SK-N-SH (cell line): ENCODE results near the gene GNE. TPM values are rescaled to one million over a fixed set of nuclear protein-coding genes. Genes with fewer than 3 reads are reported as not detected.

Experiments used
- CTCF ChIA-PET: fragments of 300-600, 350-600 bp; formaldehyde crosslinking; extraction: SDS; loops from one replicate; lab custom pipeline; 2021; lab: Yijun Ruan, JAX
- POLR2A ChIA-PET: fragments of 350-600 bp; sonication (Branson Sonifier 250); formaldehyde crosslinking; extraction: SDS; loops from one replicate; lab custom pipeline; 2020; ENCODE audit warnings: antibody characterized with exemption, inconsistent platforms; lab: Yijun Ruan, JAX
- DNase-seq: peaks from one replicate; pipeline ENCODE4 v3.0.0; 2012
- H2AFZ ChIP-seq: fragments of 200-600 bp; sonication (generic); 2 replicates; pipeline ENCODE4 v1.8.1; 2016; ENCODE audit warnings: antibody characterized with exemption, mild to moderate bottlenecking, low read depth
- H3F3A ChIP-seq: fragments of 200-600 bp; sonication (generic); replicated peaks from 2 replicates; pipeline ENCODE3; 2016; ENCODE audit warnings: antibody characterized with exemption, mild to moderate bottlenecking; ENCODE audit not compliant: insufficient read depth
- H3K27ac ChIP-seq, 2 experiments: fragments of 200-500 bp in 1 of 2; fragments of 200-600 bp in 1 of 2; sonication (Bioruptor generic) in 1 of 2; sonication (generic), shearing (Covaris generic) in 1 of 2; 2 replicates each; pipeline versions ENCODE4 v1.5.1 to v1.6.1; 2014 to 2016; ENCODE audit warnings: low read depth in 2 of 2, inconsistent platforms in 1 of 2, low read length in 1 of 2, mild to moderate bottlenecking in 1 of 2, mixed read lengths in 1 of 2
- H3K27me3 ChIP-seq: fragments of 200-600 bp; sonication (generic), shearing (Covaris generic); 2 replicates; pipeline ENCODE4 v1.6.1; 2016; ENCODE audit warnings: mixed run types; ENCODE audit not compliant: insufficient read depth
- H3K36me3 ChIP-seq, 2 experiments: fragments of 200-500 bp in 1 of 2; fragments of 200-600 bp in 1 of 2; sonication (Bioruptor generic) in 1 of 2; sonication (generic) in 1 of 2; replicated peaks in 1 of 2; 2 replicates each; pipeline versions ENCODE3 to v1.5.1; 2014 to 2016; ENCODE audit warnings: low read length in 1 of 2, mild to moderate bottlenecking in 1 of 2; ENCODE audit not compliant: insufficient read depth in 2 of 2, control insufficient read depth in 1 of 2
- H3K4me1 ChIP-seq, 2 experiments: fragments of 200-500 bp in 1 of 2; fragments of 200-600 bp in 1 of 2; sonication (Bioruptor generic) in 1 of 2; sonication (generic), shearing (Covaris generic) in 1 of 2; 2 replicates each; pipeline versions ENCODE4 v1.5.1 to v1.6.1; 2014 to 2016; ENCODE audit warnings: low read depth in 1 of 2, low read length in 1 of 2, mixed run types in 1 of 2; ENCODE audit not compliant: insufficient read depth in 2 of 2, control insufficient read depth in 1 of 2
- H3K4me2 ChIP-seq: fragments of 200-600 bp; sonication (generic), shearing (Covaris generic); 2 replicates; pipeline ENCODE4 v1.6.1; 2017; ENCODE audit warnings: mixed run types
- H3K4me3 ChIP-seq, 2 experiments: fragments of 200-500 bp in 1 of 2; fragments of 200-600 bp in 1 of 2; sonication (Bioruptor generic) in 1 of 2; sonication (generic), shearing (Covaris generic) in 1 of 2; 2 replicates each; pipeline versions ENCODE4 v1.5.1 to v1.8.1; 2014 to 2016; ENCODE audit warnings: low read depth in 2 of 2, inconsistent platforms in 1 of 2, low read length in 1 of 2, mild to moderate bottlenecking in 1 of 2, mixed read lengths in 1 of 2, moderate library complexity in 1 of 2
- H3K79me2 ChIP-seq: fragments of 200-600 bp; sonication (generic); 2 replicates; pipeline ENCODE4 v1.8.1; 2017; ENCODE audit warnings: mild to moderate bottlenecking; ENCODE audit not compliant: insufficient read depth
- H3K9ac ChIP-seq: fragments of 200-600 bp; sonication (generic); 2 replicates; pipeline ENCODE4 v1.6.1; 2017; ENCODE audit warnings: mixed run types
- H3K9me2 ChIP-seq: fragments of 200-600 bp; sonication (generic); 2 replicates; pipeline ENCODE4 v1.6.1; 2017; ENCODE audit warnings: mixed run types
- H3K9me3 ChIP-seq: fragments of 200-600 bp; sonication (generic); 2 replicates; pipeline ENCODE4 v1.6.1; 2017; ENCODE audit warnings: mixed run types, mild to moderate bottlenecking, moderate library complexity
- H4K20me1 ChIP-seq: fragments of 200-600 bp; sonication (generic); 2 replicates; pipeline ENCODE4 v1.6.1; 2017; ENCODE audit warnings: mild to moderate bottlenecking, mixed run types; ENCODE audit not compliant: insufficient read depth
- CHD2 ChIP-seq: fragments of 150-350 bp; IDR thresholded peaks from 2 replicates; pipeline ENCODE4 v1.6.1; 2018; ENCODE audit warnings: low read length; ENCODE audit not compliant: partially characterized antibody
- EZH2phosphoT487 ChIP-seq: fragments of 200-600 bp; sonication (generic); IDR thresholded peaks from 2 replicates; pipeline ENCODE4 v1.6.1; 2017; ENCODE audit warnings: low read depth, mixed run types, mild to moderate bottlenecking, antibody characterized with exemption, moderate library complexity, borderline replicate concordance
- FOSL2 ChIP-seq: IDR thresholded peaks from 2 replicates; pipeline ENCODE4 v1.4.0; 2012; ENCODE audit warnings: low read depth, mild to moderate bottlenecking, moderate library complexity, borderline replicate concordance
- JUND ChIP-seq: IDR thresholded peaks from 2 replicates; pipeline ENCODE4 v1.4.0; 2012
- MEF2A ChIP-seq: IDR thresholded peaks from 2 replicates; pipeline ENCODE4 v1.4.0; 2012; ENCODE audit warnings: low read depth, borderline replicate concordance
- MXI1 ChIP-seq: IDR thresholded peaks from 2 replicates; pipeline ENCODE4 v1.6.1; 2012; ENCODE audit warnings: mild to moderate bottlenecking, low read depth, low read length, improper control_type of control experiment
- POLR2AphosphoS5 ChIP-seq: IDR thresholded peaks from 2 replicates; pipeline ENCODE4 v1.6.1; 2012; ENCODE audit warnings: low read depth, low read length
- RAD21 ChIP-seq: IDR thresholded peaks from 2 replicates; pipeline ENCODE4 v1.6.1; 2012; ENCODE audit warnings: mild to moderate bottlenecking, low read length
- RXRA ChIP-seq: IDR thresholded peaks from 2 replicates; pipeline ENCODE4 v1.4.0; 2012; ENCODE audit warnings: low read depth, mild to moderate bottlenecking, borderline replicate concordance
- SMC3 ChIP-seq: IDR thresholded peaks from 2 replicates; pipeline ENCODE4 v1.6.1; 2012; ENCODE audit warnings: low read depth, low read length, improper control_type of control experiment
- TCF12 ChIP-seq: IDR thresholded peaks from 2 replicates; pipeline ENCODE4 v1.4.0; 2012
- USF1 ChIP-seq: IDR thresholded peaks from 2 replicates; pipeline ENCODE4 v1.4.0; 2012; ENCODE audit warnings: low read depth, borderline replicate concordance
- ZBTB33 ChIP-seq: IDR thresholded peaks from 2 replicates; pipeline ENCODE4 v1.4.0; 2012; ENCODE audit warnings: low read depth, borderline replicate concordance
- WGBS: methylation state at CpG from one replicate; pipeline ENCODE4 v1.1.6; 2017; ENCODE audit warnings: low lambda C conversion rate; 5-methylcytosine and 5-hydroxymethylcytosine counted together
- polyA plus RNA-seq, 3 experiments: library from polyadenylated mRNA; depleted of rRNA; stranded (reverse); fragments of >200 nt; gene quantifications; 2 replicates each; pipeline ENCODE4 v1.2.3, GENCODE V29; 2012
- TF ChIP-seq, protein P1 (sequence below): IDR thresholded peaks from 2 replicates; pipeline ENCODE4; 2012
- TF ChIP-seq, protein P2 (sequence below): fragments of 150-350 bp; IDR thresholded peaks from 2 replicates; pipeline ENCODE4 v1.6.1; 2017; ENCODE audit warnings: antibody characterized with exemption, low read length, low read depth, borderline replicate concordance

Gene GNE
- polyA plus RNA-seq, 1 of the 3 experiments (the other 2 are of a cell fraction), result 13.0 TPM

DNA sequence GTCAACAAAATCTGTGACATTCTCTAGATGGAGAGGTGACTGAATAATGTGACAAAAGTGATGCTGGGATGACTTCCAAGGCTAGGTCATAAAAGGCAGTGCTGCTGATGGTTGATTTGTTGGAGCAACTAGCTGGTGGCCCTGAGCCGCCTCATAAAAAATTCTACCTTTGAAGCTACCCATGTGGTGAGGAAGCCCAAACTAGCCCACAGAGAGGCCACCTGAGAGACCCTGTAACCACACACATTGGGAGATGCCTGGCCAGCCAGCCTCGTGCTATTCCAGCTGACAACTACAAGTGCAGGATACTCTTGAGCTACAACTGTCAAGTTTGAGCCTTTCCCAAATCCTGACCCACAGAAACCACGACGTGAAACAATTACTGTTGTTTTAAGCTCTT, 44.9 kb downstream of the GNE start (continued):
- TF ChIP-seq MEF2A (no peak), POLR2AphosphoS5 (no peak), EZH2phosphoT487 (no peak), CHD2 (no peak), RXRA (no peak), USF1 (no peak), ZBTB33 (no peak), MXI1 (no peak)
- TF ChIP-seq, protein P1, sequence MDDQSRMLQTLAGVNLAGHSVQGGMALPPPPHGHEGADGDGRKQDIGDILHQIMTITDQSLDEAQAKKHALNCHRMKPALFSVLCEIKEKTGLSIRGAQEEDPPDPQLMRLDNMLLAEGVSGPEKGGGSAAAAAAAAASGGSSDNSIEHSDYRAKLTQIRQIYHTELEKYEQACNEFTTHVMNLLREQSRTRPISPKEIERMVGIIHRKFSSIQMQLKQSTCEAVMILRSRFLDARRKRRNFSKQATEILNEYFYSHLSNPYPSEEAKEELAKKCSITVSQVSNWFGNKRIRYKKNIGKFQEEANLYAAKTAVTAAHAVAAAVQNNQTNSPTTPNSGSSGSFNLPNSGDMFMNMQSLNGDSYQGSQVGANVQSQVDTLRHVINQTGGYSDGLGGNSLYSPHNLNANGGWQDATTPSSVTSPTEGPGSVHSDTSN, result no peak

DNA sequence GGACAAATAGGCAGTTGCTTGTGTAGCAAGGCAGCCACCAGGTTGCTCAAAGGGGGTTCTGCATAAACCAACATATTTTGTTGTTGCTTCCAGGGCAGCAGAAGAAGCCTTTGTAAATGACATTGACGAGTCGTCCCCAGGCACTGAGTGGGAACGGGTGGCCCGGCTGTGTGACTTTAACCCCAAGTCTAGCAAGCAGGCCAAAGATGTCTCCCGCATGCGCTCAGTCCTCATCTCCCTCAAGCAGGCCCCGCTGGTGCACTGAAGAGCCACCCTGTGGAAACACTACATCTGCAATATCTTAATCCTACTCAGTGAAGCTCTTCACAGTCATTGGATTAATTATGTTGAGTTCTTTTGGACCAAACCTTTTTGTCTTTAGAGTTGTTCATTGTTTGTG, 46.7 kb downstream of the GNE start:
- Histone ChIP-seq H4K20me1 (peaks cover 79% of the 10 kb centered on the region), H3K27ac (no peak overlapping the region; a peak in 1 of 4 replicates)

More for the DNA sequence above, 46.7 kb downstream of the GNE start:
- no peak overlapping the region for H3K4me3 ChIP-seq
- H3K9ac ChIP-seq, result no peak overlapping the region
- ChIA-PET POLR2A (no interaction called here), CTCF (no interaction called here)
- H3K79me2 ChIP-seq, result peaks cover 86% of the 10 kb centered on the region
- no peaks in the 10 kb centered on the region for H3K9me2 ChIP-seq
- H3K36me3 ChIP-seq, result peaks cover 63 to 82% of the 10 kb centered on the region in 2 experiments
- no peaks in the 10 kb centered on the region for H3K9me3 ChIP-seq
- H3K4me2 ChIP-seq, result no peak overlapping the region
- TF ChIP-seq FOSL2 (no peak), CHD2 (no peak), RAD21 (no peak), SMC3 (no peak), TCF12 (no peak), RXRA (no peak), POLR2AphosphoS5 (no peak), JUND (no peak)
- TF ChIP-seq, protein P1, result no peak
- TF ChIP-seq, protein P2, sequence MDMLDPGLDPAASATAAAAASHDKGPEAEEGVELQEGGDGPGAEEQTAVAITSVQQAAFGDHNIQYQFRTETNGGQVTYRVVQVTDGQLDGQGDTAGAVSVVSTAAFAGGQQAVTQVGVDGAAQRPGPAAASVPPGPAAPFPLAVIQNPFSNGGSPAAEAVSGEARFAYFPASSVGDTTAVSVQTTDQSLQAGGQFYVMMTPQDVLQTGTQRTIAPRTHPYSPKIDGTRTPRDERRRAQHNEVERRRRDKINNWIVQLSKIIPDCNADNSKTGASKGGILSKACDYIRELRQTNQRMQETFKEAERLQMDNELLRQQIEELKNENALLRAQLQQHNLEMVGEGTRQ, result no peak
- no peak overlapping the region for H2AFZ ChIP-seq
- 84% methylated on average over 3 of the region's 7 CpGs for WGBS
- H3K4me1 ChIP-seq, result peaks cover 23 to 44% of the 10 kb centered on the region in 2 experiments
- no peaks in the 10 kb centered on the region for H3K27me3 ChIP-seq
- DNase-seq, result no peak
- H3F3A ChIP-seq, result peaks cover 31% of the 10 kb centered on the region
